ENCODE results near the gene TMEM30A. TPM values are rescaled to one million over a fixed set of nuclear protein-coding genes. Genes with fewer than 3 reads are reported as not detected.

The TMEM30A gene
- total and polyA plus RNA-seq, 2 donors (not counting 3 experiments of a cell fraction or from before 2014, with no cell fraction given): 42.2 to 197 TPM

DNA sequence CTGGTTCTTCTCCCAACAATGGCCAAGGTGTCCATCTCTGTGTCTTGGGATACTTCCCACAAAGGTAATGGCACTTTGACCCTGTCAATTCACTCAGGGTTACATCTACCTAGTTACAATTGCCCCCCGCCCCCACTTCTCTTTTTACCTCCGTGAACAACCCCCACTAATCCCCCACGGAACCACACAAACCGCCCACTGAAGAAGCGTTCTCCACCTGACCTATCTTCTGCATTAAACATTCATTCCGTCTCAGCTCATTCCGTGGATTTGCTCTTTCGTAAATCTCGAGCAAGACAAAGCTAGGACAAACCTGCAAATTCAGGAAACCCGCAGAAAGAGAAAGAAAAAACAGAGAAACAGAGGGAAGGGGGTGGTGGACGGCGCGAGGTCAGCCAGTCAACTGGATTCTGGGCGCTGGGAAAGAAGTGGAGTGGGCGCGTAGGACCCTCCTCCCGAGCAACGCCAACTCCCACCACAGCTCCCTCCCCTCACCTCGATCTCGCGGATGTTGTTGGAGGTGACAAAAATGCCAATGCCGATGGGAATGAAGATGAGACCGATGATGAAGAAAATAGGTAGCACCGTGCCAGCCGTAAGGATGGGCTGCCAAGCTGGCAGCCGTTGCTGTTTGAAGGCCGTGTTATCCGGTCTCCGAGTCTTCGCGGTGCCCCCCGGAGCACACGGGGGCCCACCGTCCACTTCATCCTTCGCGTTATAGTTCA, 523 bp downstream of the TMEM30A start:
- dilution Hi-C loops (cut with MboI; ENCODE audit: extremely low pct_ligation_motif_present, low sequenced_read_pairs): no loop called here
- Histone ChIP-seq H3K9ac (replicated peaks; ENCODE audit: extremely low read depth, insufficient read depth, low read length) (peak overlapping the region; percentile 95), H3K9me1 (replicated peaks; ENCODE audit: control insufficient read depth, extremely low read depth, insufficient read depth, low read length) (no peaks in the 10 kb centered on the region), H3K9me3 (replicated peaks; ENCODE audit: control insufficient read depth, insufficient read depth, low read length) (no peaks in the 10 kb centered on the region), H2AFZ (ENCODE audit: low read depth, low read length) (peak overlapping the region; percentile 47), H3K36me3 (ENCODE audit: control insufficient read depth in 2 of 2, extremely low read depth in 1 of 2, insufficient read depth in 2 of 2, low read length in 2 of 2) (no peaks in the 10 kb centered on the region), H4K20me1 (replicated peaks; ENCODE audit: control insufficient read depth, extremely low read depth, insufficient read depth, low read length) (no peaks in the 10 kb centered on the region), H3K4me2 (ENCODE audit: insufficient read depth, low read length) (peak overlapping the region; percentile 87), H3K79me2 (ENCODE audit: control insufficient read depth, insufficient read depth, low read length) (peaks cover 56% of the 10 kb centered on the region), H3K4me3 (replicated peaks in 1 of 3; ENCODE audit: insufficient read depth in 1 of 3, low read depth in 1 of 3, low read length in 3 of 3) (peak overlapping the region; percentile 91 to 95 (median 91)), H3K27ac (ENCODE audit: insufficient read depth, low read depth, low read length) (peak overlapping the region; percentile 84), H3K27me3 (ENCODE audit: control insufficient read depth in 2 of 2, insufficient read depth in 2 of 2, low read length in 2 of 2) (no peaks in the 10 kb centered on the region), H3K4me1 (ENCODE audit: control insufficient read depth, extremely low read depth, insufficient read depth, low read length) (peaks cover 34% of the 10 kb centered on the region)
- no peak for DNase-seq (ENCODE audit: low read depth, low spot score)
- intact Hi-C loops (cut with micrococcal nuclease): loop anchor here (1.0 to 2.0 kb wide), 2 partner anchors 16 to 41 kb away; partner anchors contain the start of gene COX7A2
- ChIA-PET CTCF (interaction anchor here (1.2 to 9.8 kb wide), 7 partner anchors 10 to 240 kb away, joined by 3 to 95 read pairs (median 5); partner anchors contain the start of gene COX7A2), POLR2A (interaction anchor here (0.7 to 1.5 kb wide), 3 partner anchors 9 to 441 kb away, joined by 5 to 6 read pairs (median 6); partner anchors contain the start of gene SENP6)
- FAIRE-seq: no peak
- TF ChIP-seq EZH2 (IDR thresholded peaks at IDR 0.05; ENCODE audit: borderline replicate concordance, low read depth, low read length, severe bottlenecking) (no peak), FOS (IDR thresholded peaks at IDR 0.05; ENCODE audit: borderline replicate concordance, insufficient read depth, low read length) (no peak)
- TF ChIP-seq, protein P1, sequence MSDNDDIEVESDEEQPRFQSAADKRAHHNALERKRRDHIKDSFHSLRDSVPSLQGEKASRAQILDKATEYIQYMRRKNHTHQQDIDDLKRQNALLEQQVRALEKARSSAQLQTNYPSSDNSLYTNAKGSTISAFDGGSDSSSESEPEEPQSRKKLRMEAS (IDR thresholded peaks at IDR 0.05; ENCODE audit: insufficient read depth, insufficient read length): no peak
- BruUV-seq (replicated peaks): TSS peak; percentile 36

- Histone ChIP-seq H3K36me3 (ENCODE audit: control insufficient read depth in 2 of 2, extremely low read depth in 1 of 2, insufficient read depth in 2 of 2, low read length in 2 of 2) (no peaks in the 10 kb centered on the region), H3K9me3 (replicated peaks; ENCODE audit: control insufficient read depth, insufficient read depth, low read length) (no peaks in the 10 kb centered on the region), H4K20me1 (replicated peaks; ENCODE audit: control insufficient read depth, extremely low read depth, insufficient read depth, low read length) (peaks cover 2% of the 10 kb centered on the region), H3K27me3 (ENCODE audit: control insufficient read depth in 2 of 2, insufficient read depth in 2 of 2, low read length in 2 of 2) (no peaks in the 10 kb centered on the region), H3K79me2 (ENCODE audit: control insufficient read depth, insufficient read depth, low read length) (peaks cover 70% of the 10 kb centered on the region), H3K4me3 (replicated peaks in 1 of 3; ENCODE audit: insufficient read depth in 1 of 3, low read depth in 1 of 3, low read length in 3 of 3) (peak overlapping the region; percentile 91 to 95 (median 91)), H3K27ac (ENCODE audit: insufficient read depth, low read depth, low read length) (peak overlapping the region; percentile 19), H3K9ac (replicated peaks; ENCODE audit: extremely low read depth, insufficient read depth, low read length) (peak overlapping the region; percentile 95), H3K9me1 (replicated peaks; ENCODE audit: control insufficient read depth, extremely low read depth, insufficient read depth, low read length) (no peaks in the 10 kb centered on the region), H3K4me2 (ENCODE audit: insufficient read depth, low read length) (peak overlapping the region; percentile 87), H2AFZ (ENCODE audit: low read depth, low read length) (no peak overlapping the region), H3K4me1 (ENCODE audit: control insufficient read depth, extremely low read depth, insufficient read depth, low read length) (peaks cover 43% of the 10 kb centered on the region)
- BruUV-seq (replicated peaks): no TSS peak
- CTCF ChIA-PET: interaction anchor here (1.2 to 9.8 kb wide), 4 partner anchors 12 to 241 kb away, joined by 3 to 95 read pairs (median 5); no protein-coding TSS in a partner anchor
- DNase-seq (ENCODE audit: low read depth, low spot score): peak; percentile 34
- no peak for FAIRE-seq
- intact Hi-C loops (cut with micrococcal nuclease): no loop called here
- TF ChIP-seq FOS (IDR thresholded peaks at IDR 0.05; ENCODE audit: borderline replicate concordance, insufficient read depth, low read length) (no peak), EZH2 (IDR thresholded peaks at IDR 0.05; ENCODE audit: borderline replicate concordance, low read depth, low read length, severe bottlenecking) (no peak), POLR2AphosphoS5 (IDR thresholded peaks at IDR 0.05; ENCODE audit: insufficient read depth, low read depth, low read length) (no peak), MYC (IDR thresholded peaks at IDR 0.05; ENCODE audit: low read depth, low read length) (no peak), POLR2A (IDR thresholded peaks at IDR 0.05; ENCODE audit: low read depth, low read length) (no peak), GATA2 (IDR thresholded peaks at IDR 0.05; ENCODE audit: insufficient read depth, insufficient read length, low read depth, low read length) (no peak), JUN (IDR thresholded peaks at IDR 0.05; ENCODE audit: borderline replicate concordance, insufficient read depth, insufficient read length, low read depth) (no peak)
- TF ChIP-seq, protein P2, sequence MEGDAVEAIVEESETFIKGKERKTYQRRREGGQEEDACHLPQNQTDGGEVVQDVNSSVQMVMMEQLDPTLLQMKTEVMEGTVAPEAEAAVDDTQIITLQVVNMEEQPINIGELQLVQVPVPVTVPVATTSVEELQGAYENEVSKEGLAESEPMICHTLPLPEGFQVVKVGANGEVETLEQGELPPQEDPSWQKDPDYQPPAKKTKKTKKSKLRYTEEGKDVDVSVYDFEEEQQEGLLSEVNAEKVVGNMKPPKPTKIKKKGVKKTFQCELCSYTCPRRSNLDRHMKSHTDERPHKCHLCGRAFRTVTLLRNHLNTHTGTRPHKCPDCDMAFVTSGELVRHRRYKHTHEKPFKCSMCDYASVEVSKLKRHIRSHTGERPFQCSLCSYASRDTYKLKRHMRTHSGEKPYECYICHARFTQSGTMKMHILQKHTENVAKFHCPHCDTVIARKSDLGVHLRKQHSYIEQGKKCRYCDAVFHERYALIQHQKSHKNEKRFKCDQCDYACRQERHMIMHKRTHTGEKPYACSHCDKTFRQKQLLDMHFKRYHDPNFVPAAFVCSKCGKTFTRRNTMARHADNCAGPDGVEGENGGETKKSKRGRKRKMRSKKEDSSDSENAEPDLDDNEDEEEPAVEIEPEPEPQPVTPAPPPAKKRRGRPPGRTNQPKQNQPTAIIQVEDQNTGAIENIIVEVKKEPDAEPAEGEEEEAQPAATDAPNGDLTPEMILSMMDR (IDR thresholded peaks at IDR 0.05; ENCODE audit: extremely low read depth in 1 of 2, insufficient read depth in 1 of 2, low read depth in 1 of 2, low read length in 2 of 2): no peak
- TF ChIP-seq, protein P1 (IDR thresholded peaks at IDR 0.05; ENCODE audit: insufficient read depth, insufficient read length): no peak
- POLR2A ChIA-PET: no interaction called here
- dilution Hi-C loops (cut with MboI; ENCODE audit: extremely low pct_ligation_motif_present, low sequenced_read_pairs): no loop called here
Measured at GRCh38 chr6:75282706-75283105, 1.9 kb downstream of the TMEM30A start.

Measured in endothelial cell of umbilical vein (primary cell).